Left lobe of liver (tissue), 2 donors: ENCODE measurements around the gene PGM2L1. TPM values are rescaled to one million over a fixed set of nuclear protein-coding genes. Genes with fewer than 3 reads are reported as not detected.
A peak's percentile ranks its signal among the peaks of the same experiment; 100 is the strongest.
"Not testable (repeated sequence)": the region's sequence is repeated elsewhere in the genome, so short reads cannot be mapped to it uniquely, and the experiment has no call there.

Experiments used
- ATAC-seq: fragments of 200-7000 bp; cut with Tn5 transposase; one replicate; pipeline ENCODE4 v1.9.1; 2020; ENCODE audit warnings: mild to moderate bottlenecking, moderate library complexity
- DNase-seq: peaks from one replicate; pipeline ENCODE4 v3.0.0-alpha.2; 2020; ENCODE audit warnings: low spot score
- total RNA-seq: library from RNA; stranded (reverse); gene quantifications from one replicate; pipeline ENCODE4 v1.2.1, GENCODE V29; 2021
- donor health status: DM: no; HTN: no; CAD: no; lungs with moderate emphysema.
- donor health status: DM: no; HTN: yes; CAD: no.

PGM2L1 gene
- total RNA-seq, 1 donor from 2014 or later = 0.70 TPM

DNA sequence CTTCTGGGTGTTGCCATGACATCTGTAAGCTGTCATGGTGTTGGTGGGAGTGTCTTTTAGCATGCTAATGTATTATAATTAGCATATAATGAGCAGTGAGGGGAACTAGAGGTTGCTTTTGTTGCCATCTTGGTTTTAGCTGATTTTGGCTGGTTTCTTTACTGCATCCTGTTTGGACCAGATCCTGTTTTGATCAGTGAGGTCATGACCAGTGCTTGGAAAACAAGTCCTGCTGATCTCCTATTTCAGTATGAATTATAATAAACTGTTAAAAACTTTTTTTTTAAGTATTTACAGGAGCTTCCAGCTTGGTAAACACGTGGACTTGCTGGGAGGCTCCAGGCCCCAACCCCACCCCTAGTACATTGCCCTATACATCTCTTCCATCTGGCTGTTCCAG is 56.3 kb downstream of the PGM2L1 start:
- no peak for DNase-seq
- ATAC-seq = no peak

DNA sequence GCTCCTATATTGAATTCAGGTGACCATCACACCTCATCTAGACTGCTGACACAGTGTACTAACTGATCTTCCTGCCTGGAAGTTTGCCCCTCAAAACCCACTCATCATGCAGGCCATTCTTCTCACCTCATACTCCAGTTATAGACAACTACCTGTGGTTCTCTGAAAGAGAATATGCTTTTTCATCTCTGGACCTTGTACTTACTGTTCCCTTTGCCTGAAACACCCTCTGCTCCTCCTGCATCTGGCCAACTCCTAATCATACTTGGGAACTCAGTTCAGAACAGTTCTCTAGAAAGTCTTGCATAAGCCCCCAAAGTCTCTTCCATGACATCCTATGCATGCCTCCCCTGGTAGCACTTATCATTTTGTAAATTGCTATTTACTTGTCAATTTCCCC is 58.6 kb downstream of the PGM2L1 start:
- ATAC-seq (no peak), DNase-seq (no peak)

DNA sequence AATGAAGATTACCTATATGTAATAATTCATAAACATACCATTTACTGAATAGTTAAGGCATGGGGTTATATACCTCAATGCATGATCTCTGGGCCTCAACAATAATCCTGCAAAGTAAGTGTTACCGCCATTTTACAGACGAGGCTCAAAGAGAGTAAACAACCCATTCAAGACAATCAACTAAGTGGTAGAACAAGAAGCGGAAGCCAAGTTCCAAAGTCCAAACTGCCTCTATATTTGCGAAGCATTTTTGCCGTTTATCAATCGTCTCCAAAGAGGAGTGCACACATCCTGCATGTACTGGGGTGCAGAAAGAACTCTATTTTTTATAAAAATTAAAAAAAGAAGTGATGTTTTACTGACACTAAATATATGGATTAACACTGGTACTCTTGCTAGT is 59.3 kb downstream of the PGM2L1 start:
- no peak for ATAC-seq
- DNase-seq = no peak

DNA sequence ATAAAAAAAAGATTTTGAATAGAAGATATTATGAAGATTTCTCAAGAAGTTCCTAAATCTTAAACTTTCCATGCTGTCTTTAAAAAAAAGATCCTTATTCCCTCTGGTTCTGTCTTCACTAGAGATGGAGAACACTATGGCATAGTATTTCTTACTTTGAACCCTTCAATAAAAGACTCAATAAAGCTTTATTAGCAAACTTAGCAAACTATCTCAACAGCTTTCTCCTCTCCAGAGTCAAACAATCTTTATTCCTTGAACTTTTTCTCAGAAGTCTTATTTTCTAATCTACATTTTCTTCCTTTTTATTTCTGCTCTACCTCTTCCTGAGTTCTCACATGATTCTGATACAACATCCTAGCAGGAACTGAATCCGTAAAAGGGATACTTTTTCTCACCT is 65.0 kb downstream of the PGM2L1 start:
- DNase-seq = no peak
- no peak for ATAC-seq

DNA sequence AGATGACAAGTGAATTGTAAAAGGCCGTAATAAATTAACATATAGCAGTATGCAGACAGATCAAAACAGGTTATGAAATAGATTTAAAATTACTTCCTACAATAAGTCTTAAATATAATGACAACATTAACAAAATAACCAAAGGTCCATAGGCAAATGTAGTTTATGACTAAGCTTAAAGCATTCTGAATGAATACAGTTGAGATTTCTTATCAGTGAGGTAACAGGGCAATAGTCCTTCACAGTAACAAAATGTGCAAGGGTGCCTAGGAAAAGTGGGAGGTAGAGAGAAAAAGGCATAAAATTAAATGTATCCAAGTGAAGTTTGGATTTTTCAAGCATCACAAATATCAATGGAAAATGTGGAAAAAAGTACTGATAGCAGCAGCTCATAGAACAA is 65.9 kb downstream of the PGM2L1 start:
- DNase-seq = no peak
- ATAC-seq = no peak

DNA sequence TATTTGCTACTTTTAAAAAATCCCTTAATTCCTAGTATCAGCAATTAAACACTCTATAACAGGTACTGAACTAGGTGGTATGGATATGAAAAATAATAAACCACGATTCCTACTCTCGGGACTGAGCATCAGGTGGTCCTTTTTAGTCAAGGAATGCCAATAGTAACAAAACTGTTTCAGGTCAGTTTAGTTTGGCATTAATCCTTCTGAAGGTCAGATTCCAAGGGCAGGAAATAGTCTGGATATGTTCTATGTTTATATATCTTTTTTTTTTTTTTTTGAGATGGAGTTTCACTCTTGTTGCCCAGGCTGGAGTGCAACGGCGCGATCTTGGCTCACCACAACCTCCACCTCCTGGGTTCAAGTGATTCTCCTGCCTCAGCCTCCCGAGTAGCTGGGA is 67.2 kb downstream of the PGM2L1 start:
- DNase-seq, ATAC-seq: not testable (repeated sequence)

DNA sequence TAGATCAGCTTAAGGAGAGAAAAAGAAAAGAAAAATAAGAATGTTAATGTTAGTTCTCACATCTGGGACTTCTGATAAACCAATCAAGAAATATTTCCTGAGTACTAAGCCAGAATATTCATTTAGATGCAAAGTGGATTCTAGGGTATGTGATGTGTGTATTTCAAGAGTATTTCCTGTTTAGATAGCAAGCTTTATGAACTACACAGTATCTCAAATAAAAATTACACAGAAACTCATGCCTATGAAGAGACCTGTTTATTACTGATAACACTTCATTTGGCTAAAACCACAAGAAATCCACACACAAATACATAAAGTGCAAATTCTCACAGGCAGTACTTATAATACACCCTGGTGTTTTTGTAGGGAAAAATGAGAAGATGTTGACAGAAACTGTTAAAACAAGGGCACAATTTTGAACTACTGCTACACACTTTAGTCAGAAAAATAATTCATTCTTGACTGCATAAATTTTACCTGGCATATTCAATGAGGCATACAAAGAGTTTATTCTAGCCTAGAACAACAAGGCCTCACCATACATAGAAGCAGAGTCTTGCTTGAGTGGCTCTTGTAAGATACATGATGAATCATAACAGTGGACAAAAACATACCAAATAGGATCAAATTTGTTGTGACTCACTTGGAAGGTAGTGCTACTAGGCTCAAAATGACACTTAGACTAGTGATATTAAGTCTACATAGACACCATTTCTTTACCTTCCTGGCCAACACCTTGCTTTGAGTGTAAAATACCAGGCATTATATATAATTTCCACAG is 68.0 kb downstream of the PGM2L1 start:
- DNase-seq = no peak

DNA sequence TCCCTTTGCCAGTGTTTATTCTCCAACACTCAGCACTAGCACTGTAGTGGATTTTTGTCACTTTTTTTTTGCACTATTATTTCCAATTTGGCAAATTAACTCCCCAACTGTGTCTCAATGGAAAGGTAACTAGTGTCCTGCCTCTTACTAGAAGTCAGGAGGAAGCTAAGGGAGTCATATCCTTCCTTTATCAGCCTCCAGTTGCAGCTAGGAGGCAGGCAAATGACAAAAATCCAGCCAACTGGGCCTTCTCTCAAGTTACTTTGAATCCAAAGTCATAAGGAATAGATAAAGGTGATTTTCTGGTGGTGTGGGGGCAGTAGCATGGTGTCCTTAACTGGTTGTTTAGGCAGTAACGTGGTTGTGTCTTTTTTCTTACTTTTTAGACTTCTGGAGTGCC is 71.2 kb downstream of the PGM2L1 start:
- DNase-seq (no peak), ATAC-seq (no peak)

More for the DNA sequence above, 68.0 kb downstream of the PGM2L1 start:
- ATAC-seq = no peak

DNA sequence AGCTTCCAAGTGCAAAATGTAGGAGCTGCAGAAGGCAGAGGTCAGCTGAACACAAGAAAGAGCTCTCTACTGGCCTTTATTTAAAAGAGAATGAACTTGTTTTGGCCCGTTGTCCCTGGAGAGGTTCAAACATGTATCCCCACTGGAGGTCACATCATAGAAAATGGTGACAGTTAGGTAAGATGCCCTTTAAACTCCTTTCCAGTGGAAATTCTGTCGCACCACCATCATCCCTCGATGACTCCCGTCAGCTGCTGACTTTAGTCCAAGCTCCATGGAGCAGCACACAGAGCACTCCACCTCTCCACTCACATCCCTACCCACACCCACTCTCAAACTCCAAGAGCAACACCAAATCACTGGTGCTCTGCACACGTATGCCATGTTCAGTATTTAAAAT is 71.6 kb downstream of the PGM2L1 start:
- ATAC-seq (no peak), DNase-seq (no peak)

DNA sequence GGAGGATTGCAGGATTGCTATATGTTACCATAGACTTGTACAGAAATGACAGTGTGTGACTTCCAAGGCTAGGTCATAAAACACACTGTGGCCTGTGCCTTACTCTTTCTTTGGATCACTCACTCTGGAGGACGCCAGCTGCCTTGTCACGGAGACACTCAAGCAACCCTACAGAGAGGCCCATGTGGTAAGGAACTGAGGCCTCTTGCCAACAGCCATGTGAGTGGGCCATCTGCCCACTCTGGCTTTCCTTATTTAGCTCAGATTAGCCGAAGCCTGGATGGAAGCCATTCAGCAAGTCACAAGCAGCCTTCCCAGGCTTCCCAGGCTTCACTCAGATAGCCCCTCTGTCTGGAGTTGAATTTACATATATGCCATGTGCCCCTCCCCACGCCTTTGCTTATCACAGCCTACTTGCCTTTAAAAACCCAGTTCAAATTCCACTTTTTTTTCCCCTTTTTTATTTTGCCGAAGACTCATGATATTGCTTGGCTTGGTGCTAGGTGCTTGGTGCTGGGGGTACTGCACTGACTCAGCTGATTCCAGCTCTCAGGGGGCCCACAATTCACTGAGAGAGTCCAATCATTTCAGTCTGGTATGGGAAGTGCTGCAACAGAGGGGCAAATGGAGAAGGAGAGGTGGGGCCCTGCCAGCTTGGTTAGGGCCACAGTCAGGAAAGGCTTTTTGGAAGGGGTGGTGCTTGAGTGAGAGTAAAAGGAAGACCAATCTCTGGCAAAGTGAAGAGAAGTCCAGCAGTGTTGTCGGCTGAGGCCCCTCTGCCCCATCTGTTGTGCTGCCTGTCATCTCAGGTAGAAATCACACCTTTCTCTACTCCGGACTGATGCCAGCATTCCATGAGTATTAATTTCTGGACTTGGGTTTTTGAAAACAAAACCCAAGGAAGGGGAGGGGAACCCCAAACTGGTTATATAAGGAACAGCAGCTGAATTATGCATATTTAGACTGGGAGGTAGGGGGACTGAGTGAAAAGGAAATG is 72.3 kb downstream of the PGM2L1 start:
- DNase-seq (peak; percentile 51), ATAC-seq (peak; percentile 34)

DNA sequence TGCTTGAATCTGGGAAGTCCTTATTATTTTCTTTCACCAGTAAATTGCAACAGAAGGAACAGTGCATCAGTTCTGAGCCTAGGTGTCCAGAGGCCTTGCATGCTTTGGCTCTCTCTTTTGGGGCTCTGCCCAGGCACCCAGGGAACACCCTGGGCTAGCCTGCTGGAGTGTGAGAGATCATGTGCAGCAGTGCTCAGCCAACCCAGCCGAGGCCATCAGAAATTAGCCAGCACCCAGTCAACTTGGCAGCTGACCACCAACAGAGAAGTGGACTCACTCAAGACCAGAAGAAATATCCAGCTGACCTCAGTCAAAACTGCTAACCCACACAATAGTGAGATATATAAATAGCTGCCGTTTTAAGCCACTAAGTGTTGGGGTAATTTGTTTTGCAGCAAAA is 75.6 kb downstream of the PGM2L1 start:
- no peak for DNase-seq
- no peak for ATAC-seq

DNA sequence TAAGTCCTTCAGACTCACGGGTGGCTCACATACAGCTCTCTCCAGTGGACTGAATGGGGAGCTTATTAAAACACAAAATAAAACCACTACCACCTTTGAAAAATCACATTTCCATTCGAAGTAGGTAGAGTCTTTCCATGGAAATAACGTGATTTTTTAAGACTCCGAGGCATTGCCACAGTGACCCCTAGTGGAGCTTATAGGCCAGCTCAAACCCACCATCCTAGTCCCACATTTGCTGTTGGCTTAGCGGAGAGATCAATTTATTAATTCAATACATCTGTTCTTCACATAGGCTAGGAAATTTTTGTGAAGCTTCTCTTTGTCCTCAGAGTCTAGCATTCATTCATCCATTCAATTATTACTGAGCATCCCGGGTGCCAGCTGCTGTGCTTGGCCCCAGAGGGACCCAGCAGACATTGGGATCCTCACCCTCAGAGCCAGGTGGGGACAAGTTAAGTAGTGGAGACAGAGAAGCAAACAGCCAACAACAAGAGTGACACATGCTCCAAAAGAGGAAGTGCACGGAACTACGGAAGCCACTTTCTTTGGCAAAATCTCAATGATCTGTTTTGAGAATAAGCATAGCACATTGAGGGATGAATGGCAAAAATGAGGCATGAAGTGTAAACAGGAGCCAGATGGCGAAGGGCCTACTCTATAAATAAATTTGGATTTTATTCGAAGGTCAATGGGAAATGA is 76.6 kb downstream of the PGM2L1 start:
- DNase-seq (no peak), ATAC-seq (peak; percentile 74)

DNA sequence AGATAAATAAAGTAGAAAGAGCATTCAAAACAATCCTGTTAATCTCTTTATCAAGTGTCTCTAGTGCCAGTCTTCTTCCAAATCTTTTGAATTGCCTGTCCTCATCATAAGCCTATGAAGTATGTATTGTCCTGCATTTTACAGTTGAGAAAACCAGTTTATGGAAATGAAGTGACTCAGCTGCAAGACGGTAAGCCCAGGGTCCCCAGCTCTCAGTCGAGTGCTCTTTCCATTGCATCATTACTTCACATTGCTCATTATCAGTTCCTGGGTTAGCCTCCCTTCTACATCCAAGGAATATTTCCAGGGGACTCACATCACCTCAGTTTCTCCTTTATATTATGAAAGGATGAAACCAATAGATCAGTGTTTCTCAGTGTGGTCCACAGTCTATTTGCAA is 77.7 kb downstream of the PGM2L1 start:
- no peak for DNase-seq
- ATAC-seq = no peak

DNA sequence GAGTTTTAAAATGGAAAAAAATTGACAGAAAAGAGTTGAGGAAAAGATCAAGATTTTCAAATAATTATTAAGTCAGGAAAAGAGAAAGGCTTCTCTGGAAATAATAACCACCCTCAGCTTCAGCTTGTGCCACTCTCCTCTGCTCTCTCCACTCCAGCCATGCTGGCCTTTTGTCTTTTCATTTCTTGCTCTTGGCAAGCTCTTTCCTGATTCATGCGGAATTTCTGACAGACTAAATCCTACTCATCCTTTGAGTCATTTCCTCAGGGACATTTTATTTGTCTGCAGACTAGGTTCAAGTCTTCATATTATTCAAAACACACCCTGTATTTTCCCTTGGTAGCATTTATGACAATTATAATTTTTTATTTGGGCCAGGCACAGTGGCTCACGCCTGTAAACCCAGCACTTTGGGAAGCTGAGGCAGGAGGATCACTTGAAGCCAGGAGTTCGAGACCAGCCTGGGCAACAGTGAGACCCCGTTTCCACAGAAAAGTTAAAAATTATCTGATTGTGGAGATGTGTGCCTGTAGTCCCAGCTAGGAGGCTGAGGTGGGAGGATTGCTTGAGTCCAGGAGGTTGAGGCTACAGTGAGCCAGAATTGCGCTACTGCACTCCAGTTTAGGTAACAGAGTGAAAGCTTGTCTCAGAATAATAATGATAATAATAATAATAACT is 79.0 kb downstream of the PGM2L1 start:
- ATAC-seq (no peak), DNase-seq (no peak)

DNA sequence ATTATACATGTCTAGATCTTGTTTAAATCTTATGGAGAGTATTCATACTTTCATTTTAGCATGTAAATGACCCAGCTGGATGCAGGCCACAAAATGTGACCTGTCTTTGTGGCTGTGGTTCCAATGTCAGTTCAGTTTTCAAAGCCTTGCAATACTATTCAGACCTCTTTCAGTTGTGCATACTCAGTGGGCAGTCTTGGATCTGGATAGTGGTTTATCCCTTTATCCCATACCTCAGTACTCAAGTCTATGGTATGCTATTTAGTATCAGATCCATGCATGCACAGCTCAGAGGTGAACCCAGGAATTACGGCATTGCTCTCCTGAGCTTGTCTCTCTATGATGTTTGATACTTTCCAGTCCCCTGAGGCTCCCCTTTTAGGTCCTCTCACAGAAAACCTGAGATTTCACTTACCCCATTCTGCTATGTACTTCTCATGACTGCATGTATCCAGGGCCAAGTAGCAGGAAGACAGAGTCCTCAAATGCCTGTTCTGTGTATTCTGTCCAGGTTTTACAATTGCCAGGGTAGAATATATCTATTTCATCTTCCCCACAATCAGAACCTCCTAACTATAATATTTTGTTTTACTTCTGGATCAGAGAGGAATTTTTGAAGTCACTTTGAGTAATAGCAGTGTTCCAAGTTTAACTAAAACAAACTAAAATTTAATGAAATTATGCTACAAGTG is 79.8 kb downstream of the PGM2L1 start:
- DNase-seq (no peak), ATAC-seq (no peak)

DNA sequence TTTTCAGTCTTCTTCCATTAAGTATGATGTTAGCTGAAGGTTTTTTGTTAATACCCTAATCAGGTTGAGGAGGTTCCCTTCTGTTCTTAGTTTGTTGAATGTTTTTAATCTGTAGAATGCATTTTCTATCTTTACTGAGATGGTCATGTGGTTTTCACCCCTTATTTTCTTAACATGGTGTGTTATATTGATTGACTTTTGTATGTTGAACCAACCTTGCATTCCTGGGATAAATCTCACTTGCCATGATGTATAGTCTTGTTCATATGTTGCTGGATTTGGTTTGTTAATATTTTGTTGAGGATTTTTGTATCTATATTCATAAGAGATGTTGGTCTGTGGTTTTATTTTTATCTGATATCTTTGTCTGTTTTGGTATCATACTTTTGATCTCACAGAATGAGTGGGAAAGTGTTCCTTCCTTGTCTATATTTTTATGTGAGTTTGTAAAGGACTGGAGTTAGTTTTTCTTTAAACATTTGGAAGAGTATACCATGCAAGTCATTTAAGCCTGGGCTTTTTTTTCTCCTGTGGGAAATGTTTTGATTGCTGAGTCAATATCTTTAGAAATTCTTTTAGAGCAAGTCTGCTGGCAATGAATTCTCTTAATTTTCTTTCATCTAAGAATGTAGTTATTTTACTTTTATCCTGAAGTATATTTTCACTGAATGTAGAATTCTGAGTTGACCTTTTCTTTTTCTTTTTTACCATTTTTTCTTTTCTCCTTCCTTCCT is 81.3 kb downstream of the PGM2L1 start:
- DNase-seq = no peak
- no peak for ATAC-seq

DNA sequence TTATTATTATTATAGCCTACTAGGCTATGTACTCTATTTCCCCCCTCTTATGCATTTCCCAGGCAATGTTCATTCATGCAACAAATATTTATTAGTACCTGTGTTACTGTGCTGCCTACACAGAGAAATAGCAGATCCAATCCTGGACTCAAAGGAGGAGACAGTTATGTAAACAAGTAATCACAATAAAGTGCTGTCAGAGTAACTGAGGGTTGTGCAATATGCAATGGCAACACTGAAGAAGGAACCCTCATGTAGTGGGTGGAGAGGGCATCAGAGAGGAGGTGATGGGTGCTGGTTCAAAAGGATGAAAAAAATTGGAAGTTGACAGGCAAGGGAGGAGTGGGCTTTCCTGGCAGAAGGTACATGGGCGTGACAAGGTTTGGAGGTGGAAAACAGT is 85.9 kb downstream of the PGM2L1 start:
- DNase-seq (no peak), ATAC-seq (peak; percentile 40)

DNA sequence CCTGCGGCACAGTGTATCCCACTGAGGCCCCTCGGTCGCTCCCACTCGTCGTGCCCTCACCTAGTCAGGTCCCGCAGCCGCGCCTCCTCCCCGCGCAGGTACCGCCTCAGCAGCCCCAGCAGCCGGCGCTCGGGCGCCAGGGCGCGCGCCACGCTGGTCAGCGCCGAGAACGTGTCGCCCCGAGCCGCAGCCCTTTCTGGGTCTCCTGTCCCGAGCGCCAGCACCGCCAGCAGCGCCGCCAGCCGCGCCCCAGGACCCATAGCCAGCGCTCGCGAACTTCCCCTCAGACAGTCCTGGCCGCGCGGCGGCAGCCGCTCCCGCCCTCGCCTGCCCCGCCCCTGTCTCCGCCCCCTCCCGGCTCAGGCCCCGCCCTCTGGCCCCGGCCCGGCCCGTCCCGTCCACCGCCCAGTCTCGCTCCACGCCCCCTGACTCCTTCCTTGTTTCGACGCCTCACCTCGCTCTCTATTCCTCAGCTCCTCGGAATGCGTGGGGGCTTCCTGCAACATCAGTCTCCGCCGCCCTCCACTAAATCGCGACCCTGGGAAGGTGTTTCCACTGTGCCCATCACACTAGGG is 86.8 kb downstream of the PGM2L1 start, which contains the start of gene P4HA3:
Gene P4HA3 (minus strand): TSS at position 289 of the 575 bp plus-strand sequence. CDS start 29 bp downstream, at position 260.
- DNase-seq = peak; percentile 52

DNA sequence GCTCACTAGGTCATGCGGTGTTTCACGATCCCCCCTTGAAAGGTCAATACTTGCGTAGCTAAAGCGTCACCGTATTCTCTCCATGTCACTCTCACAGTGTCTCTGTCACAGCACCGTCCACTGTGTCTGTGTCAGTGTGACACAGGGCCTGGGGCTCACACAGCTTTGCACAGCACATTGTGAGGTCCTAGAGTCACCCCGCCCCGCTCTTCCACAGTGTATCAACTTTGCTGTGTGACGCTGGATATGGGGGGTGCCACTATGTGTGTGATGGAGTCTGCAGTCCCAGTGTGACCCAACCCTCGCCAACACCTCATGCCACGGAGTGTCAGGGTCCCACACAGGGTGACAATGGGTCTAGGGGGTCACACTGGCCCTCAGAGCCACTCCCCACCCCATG is 87.4 kb downstream of the PGM2L1 start:
- no peak for DNase-seq
- no peak for ATAC-seq

More for the DNA sequence above, 86.8 kb downstream of the PGM2L1 start, which contains the start of gene P4HA3:
- ATAC-seq = peak; percentile 95
